Measurements from ENCODE around the gene SAP30L. TPM values are rescaled to one million over a fixed set of nuclear protein-coding genes. Genes with fewer than 3 reads are reported as not detected.

The SAP30L gene
- total and polyA plus RNA-seq, 2 of the 13 experiments (the other 11 are each of a cell fraction or from before 2014, with no cell fraction given): 27.9 to 37.2 TPM

DNA sequence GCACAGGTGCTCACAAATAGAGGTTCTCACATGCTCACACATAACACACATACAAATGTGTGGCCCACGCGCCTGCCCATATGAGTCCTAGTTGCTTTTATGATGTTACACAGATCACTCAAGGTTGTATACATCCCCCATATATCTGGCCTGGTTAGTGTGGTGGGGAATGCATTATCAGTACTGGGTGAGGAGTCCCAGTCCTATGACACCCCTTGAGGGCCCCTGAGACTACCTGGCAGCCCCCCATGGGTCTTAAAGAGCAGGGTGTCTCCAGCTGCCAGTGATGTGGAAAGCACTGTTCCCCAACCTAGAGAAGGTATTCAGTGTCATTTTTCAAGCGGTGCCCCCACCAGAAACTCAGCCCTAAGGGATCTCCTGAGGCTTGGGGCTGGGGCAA lies 35.0 kb downstream of the SAP30L start:
- FAIRE-seq: no peak
- ChIA-PET CTCF (ENCODE audit: low intra/inter-chr PET ratio, low total read pairs) (no interaction called here), POLR2A (no interaction called here)
- in situ Hi-C loops (cut with HindIII; ENCODE audit: extremely low pct_ligation_motif_present, low pct_unique_long_range_greater_than_20kb) (no loop called here), intact Hi-C loops (cut with micrococcal nuclease; ENCODE audit: unreplicated experiment) (no loop called here)
- no peak overlapping the region for H3K27ac ChIP-seq (ENCODE audit: extremely low read length, insufficient read depth, low read length)
- 35% methylated on average over 2 of the region's 3 CpGs for WGBS (ENCODE audit: low lambda C conversion rate)
- H3K27me3 ChIP-seq (ENCODE audit: control insufficient read depth in 1 of 2, insufficient read depth in 2 of 2, low read length in 2 of 2): peaks cover 23 to 98% of the 10 kb centered on the region in 2 experiments
- TF ChIP-seq ZFP1 (CRISPR knock-in tag; IDR thresholded peaks at IDR 0.05): no peak
- no peak for TF ChIP-seq ZNF3 (CRISPR knock-in tag; IDR thresholded peaks at IDR 0.05)
- no peak for TF ChIP-seq NONO (IDR thresholded peaks at IDR 0.05)
- TF ChIP-seq NONO (CRISPR knock-in tag; conservative IDR thresholded peaks at IDR 0.05): no peak
- no peak for TF ChIP-seq IRX3 (CRISPR knock-in tag; IDR thresholded peaks at IDR 0.05; ENCODE audit: borderline replicate concordance, low read depth)
- no peak overlapping the region for H3K4me2 ChIP-seq (ENCODE audit: low read depth, low read length)
- H3K9me3 ChIP-seq (ENCODE audit: low read length): no peaks in the 10 kb centered on the region
- no peak overlapping the region for H3K9ac ChIP-seq (ENCODE audit: insufficient read depth, low read depth, low read length)
- H3K4me1 ChIP-seq (ENCODE audit: insufficient read depth, low read length): peaks cover 5% of the 10 kb centered on the region; the same call in 1 of the 2 replicates
- H3K36me3 ChIP-seq (replicated peaks in 1 of 2; ENCODE audit: control insufficient read depth in 1 of 2, insufficient read depth in 2 of 2, low read length in 2 of 2): no peaks in the 10 kb centered on the region
- no peak for DNase-seq (ENCODE audit: low spot score)
- ATAC-seq: no peak
- no TSS peak for BruUV-seq (replicated peaks)
- no peak overlapping the region for H3K4me3 ChIP-seq (replicated peaks in 1 of 3; ENCODE audit: insufficient read depth in 1 of 3, low read depth in 2 of 3, low read length in 3 of 3)
- H3K79me2 ChIP-seq (ENCODE audit: insufficient read depth, low read length): no peaks in the 10 kb centered on the region
- no peaks in the 10 kb centered on the region for H4K20me1 ChIP-seq (ENCODE audit: insufficient read depth, low read length)
- H2AFZ ChIP-seq (ENCODE audit: low read length): no peak overlapping the region

- peaks cover 21 to 97% of the 10 kb centered on the region in 2 experiments for H3K27me3 ChIP-seq (ENCODE audit: control insufficient read depth in 1 of 2, insufficient read depth in 2 of 2, low read length in 2 of 2)
- in situ Hi-C loops (cut with HindIII; ENCODE audit: extremely low pct_ligation_motif_present, low pct_unique_long_range_greater_than_20kb) (no loop called here), intact Hi-C loops (cut with micrococcal nuclease; ENCODE audit: unreplicated experiment) (loop anchor here (1.0 kb wide), 1 partner anchor 34 kb away; no protein-coding TSS in a partner anchor)
- BruUV-seq (replicated peaks): no TSS peak
- no peaks in the 10 kb centered on the region for H4K20me1 ChIP-seq (ENCODE audit: insufficient read depth, low read length)
- ChIA-PET POLR2A (no interaction called here), CTCF (ENCODE audit: low intra/inter-chr PET ratio, low total read pairs) (no interaction called here)
- no peak overlapping the region for H3K4me3 ChIP-seq (replicated peaks in 1 of 3; ENCODE audit: insufficient read depth in 1 of 3, low read depth in 2 of 3, low read length in 3 of 3)
- FAIRE-seq: no peak
- H3K9me3 ChIP-seq (ENCODE audit: low read length): no peaks in the 10 kb centered on the region
- no peak overlapping the region for H3K27ac ChIP-seq (ENCODE audit: extremely low read length, insufficient read depth, low read length)
- no peaks in the 10 kb centered on the region for H3K79me2 ChIP-seq (ENCODE audit: insufficient read depth, low read length)
- WGBS (ENCODE audit: low lambda C conversion rate): 37% methylated on average over 11 of the region's 11 CpGs
- no peak for DNase-seq (ENCODE audit: low spot score)
- no peak overlapping the region for H3K9ac ChIP-seq (ENCODE audit: insufficient read depth, low read depth, low read length)
- no peak overlapping the region for H2AFZ ChIP-seq (ENCODE audit: low read length)
- no peak overlapping the region for H3K4me2 ChIP-seq (ENCODE audit: low read depth, low read length)
- H3K36me3 ChIP-seq (replicated peaks in 1 of 2; ENCODE audit: control insufficient read depth in 1 of 2, insufficient read depth in 2 of 2, low read length in 2 of 2): no peaks in the 10 kb centered on the region
- ATAC-seq: no peak
- H3K4me1 ChIP-seq (ENCODE audit: insufficient read depth, low read length): no peaks in the 10 kb centered on the region
- no peak for TF ChIP-seq ZSCAN25 (CRISPR knock-in tag; IDR thresholded peaks at IDR 0.05)
- TF ChIP-seq THAP11 (CRISPR knock-in tag; IDR thresholded peaks at IDR 0.05): no peak
- TF ChIP-seq SPEN (CRISPR knock-in tag; IDR thresholded peaks at IDR 0.05; ENCODE audit: low read depth): no peak
- TF ChIP-seq ZFX (CRISPR knock-in tag; IDR thresholded peaks at IDR 0.05; ENCODE audit: low read depth): no peak
- TF ChIP-seq ZNF768 (CRISPR knock-in tag; IDR thresholded peaks at IDR 0.05): no peak
- TF ChIP-seq ZNF17 (CRISPR knock-in tag; IDR thresholded peaks at IDR 0.05): no peak
- TF ChIP-seq ZNF136 (CRISPR knock-in tag; IDR thresholded peaks at IDR 0.05; ENCODE audit: low read depth): no peak
- no peak for TF ChIP-seq RFXANK (CRISPR knock-in tag; IDR thresholded peaks at IDR 0.05)
- TF ChIP-seq ZMAT3 (CRISPR knock-in tag; conservative IDR thresholded peaks at IDR 0.05): no peak
- TF ChIP-seq, protein P1, sequence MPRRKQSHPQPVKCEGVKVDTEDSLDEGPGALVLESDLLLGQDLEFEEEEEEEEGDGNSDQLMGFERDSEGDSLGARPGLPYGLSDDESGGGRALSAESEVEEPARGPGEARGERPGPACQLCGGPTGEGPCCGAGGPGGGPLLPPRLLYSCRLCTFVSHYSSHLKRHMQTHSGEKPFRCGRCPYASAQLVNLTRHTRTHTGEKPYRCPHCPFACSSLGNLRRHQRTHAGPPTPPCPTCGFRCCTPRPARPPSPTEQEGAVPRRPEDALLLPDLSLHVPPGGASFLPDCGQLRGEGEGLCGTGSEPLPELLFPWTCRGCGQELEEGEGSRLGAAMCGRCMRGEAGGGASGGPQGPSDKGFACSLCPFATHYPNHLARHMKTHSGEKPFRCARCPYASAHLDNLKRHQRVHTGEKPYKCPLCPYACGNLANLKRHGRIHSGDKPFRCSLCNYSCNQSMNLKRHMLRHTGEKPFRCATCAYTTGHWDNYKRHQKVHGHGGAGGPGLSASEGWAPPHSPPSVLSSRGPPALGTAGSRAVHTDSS (CRISPR knock-in tag; conservative IDR thresholded peaks at IDR 0.05): no peak
- TF ChIP-seq ZFP36 (IDR thresholded peaks at IDR 0.05; ENCODE audit: borderline replicate concordance, low read depth, low read length, partially characterized antibody): no peak
- no peak for TF ChIP-seq ZNF160 (CRISPR knock-in tag; IDR thresholded peaks at IDR 0.05)
- TF ChIP-seq RELA (CRISPR knock-in tag; IDR thresholded peaks at IDR 0.05): no peak
- no peak for TF ChIP-seq RCOR2 (CRISPR knock-in tag; IDR thresholded peaks at IDR 0.05)
- no peak for TF ChIP-seq DR1 (CRISPR knock-in tag; IDR thresholded peaks at IDR 0.05)
- TF ChIP-seq MTA3 (CRISPR knock-in tag; IDR thresholded peaks at IDR 0.05): no peak
These were observed 36.0 kb downstream of the SAP30L start for GRCh38 chr5:154481584-154482381.
